CD4-positive, alpha-beta T cell treated with Interleukin-17A for 4 hours (primary cell): ENCODE measurements around the gene GLB1L2.
A peak's percentile ranks its signal among the peaks of the same experiment; 100 is the strongest.

Experiments used
- DNase-seq: peaks from one replicate; pipeline ENCODE4 v3.0.0-alpha.2; 2020; ENCODE audit warnings: mixed read lengths

The GLB1L2 gene

GRCh38 chr11:134406264-134407185 is 74.7 kb downstream of the GLB1L2 start:
- no peak for DNase-seq

GRCh38 chr11:134407321-134407828 is 75.6 kb downstream of the GLB1L2 start:
- DNase-seq: no peak

- DNase-seq: no peak
Observed at GRCh38 chr11:134407923-134408322, 76.1 kb downstream of the GLB1L2 start.

GRCh38 chr11:134409552-134410429 is 78.0 kb downstream of the GLB1L2 start:
- no peak for DNase-seq

GRCh38 chr11:134410766-134411165 is 79.0 kb downstream of the GLB1L2 start:
- no peak for DNase-seq

GRCh38 chr11:134412203-134413042 is 80.6 kb downstream of the GLB1L2 start, which contains the start of gene B3GAT1:
Gene B3GAT1, minus strand, starts transcription at chr11:134412242. Its CDS starts 24,583 bp downstream, at chr11:134387659.
- peak; percentile 18 for DNase-seq

- DNase-seq: no peak
Observed at GRCh38 chr11:134413043-134413825, 81.4 kb downstream of the GLB1L2 start.

GRCh38 chr11:134413826-134414731 is 82.3 kb downstream of the GLB1L2 start:
- DNase-seq: no peak

- DNase-seq: no peak
Observed at GRCh38 chr11:134414766-134415765, 83.3 kb downstream of the GLB1L2 start.

- no peak for DNase-seq
Observed at GRCh38 chr11:134416726-134417125, 84.9 kb downstream of the GLB1L2 start.

GRCh38 chr11:134417871-134418840 is 86.4 kb downstream of the GLB1L2 start:
- no peak for DNase-seq

GRCh38 chr11:134423106-134423505 is 91.3 kb downstream of the GLB1L2 start:
- DNase-seq: no peak

GRCh38 chr11:134425413-134425812 is 93.6 kb downstream of the GLB1L2 start:
- DNase-seq: no peak
